ENCODE results near the gene HACD3.

DNA sequence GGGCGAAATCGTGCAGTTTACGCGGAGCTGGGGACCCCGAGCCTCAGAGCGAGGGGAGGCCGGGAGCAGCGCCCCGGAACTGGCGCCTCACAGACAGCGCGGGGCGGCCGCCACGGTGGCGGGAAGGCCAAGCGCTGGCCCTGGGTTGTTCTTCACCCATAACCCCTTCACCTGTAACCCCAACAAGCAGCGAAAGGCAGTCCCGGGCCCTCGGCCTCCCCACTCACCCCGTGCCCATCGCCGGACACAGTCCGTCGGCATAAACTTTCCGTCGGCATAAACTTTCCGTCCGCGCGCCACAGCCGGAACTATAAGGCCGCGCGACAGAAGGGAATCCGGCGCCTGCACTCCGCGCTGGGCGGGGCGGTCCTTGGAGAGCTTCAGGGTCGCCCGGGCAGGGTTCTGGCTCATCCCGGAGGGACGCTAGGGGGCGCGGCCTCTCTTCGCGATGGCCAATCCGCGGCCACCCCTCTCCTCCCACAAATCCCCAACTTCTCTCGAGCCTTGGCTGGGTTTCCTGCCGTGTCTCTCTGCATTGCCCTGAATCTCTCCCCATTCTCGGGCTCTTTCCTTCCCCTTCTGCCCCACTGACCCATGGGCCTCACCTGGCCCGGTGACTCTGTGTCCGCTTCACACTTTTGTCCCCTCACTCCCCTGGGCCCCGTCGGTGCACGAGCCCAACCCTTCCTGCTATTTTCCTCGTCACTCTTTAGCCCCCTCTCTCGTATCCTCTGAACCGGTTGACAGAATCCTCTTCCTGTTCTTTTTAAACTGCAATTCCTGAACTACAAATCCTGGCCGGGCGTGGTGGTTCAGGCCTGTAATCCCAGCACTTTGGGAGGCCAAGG is 80.8 kb downstream of the HACD3 start, which contains the start of gene INTS14:
- TF ChIP-seq, protein P1, sequence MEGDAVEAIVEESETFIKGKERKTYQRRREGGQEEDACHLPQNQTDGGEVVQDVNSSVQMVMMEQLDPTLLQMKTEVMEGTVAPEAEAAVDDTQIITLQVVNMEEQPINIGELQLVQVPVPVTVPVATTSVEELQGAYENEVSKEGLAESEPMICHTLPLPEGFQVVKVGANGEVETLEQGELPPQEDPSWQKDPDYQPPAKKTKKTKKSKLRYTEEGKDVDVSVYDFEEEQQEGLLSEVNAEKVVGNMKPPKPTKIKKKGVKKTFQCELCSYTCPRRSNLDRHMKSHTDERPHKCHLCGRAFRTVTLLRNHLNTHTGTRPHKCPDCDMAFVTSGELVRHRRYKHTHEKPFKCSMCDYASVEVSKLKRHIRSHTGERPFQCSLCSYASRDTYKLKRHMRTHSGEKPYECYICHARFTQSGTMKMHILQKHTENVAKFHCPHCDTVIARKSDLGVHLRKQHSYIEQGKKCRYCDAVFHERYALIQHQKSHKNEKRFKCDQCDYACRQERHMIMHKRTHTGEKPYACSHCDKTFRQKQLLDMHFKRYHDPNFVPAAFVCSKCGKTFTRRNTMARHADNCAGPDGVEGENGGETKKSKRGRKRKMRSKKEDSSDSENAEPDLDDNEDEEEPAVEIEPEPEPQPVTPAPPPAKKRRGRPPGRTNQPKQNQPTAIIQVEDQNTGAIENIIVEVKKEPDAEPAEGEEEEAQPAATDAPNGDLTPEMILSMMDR (conservative IDR thresholded peaks at IDR 0.05; ENCODE audit: low read depth, low read length): peak; percentile 75
- TF ChIP-seq EZH2 (IDR thresholded peaks at IDR 0.05; ENCODE audit: borderline replicate concordance, low read depth, low read length, poor library complexity, severe bottlenecking): no peak
